HG03457 (cell line): ENCODE results near the gene COL6A1.

Source experiments
- ATAC-seq: cut with Tn5 transposase; IDR thresholded peaks from one replicate; pipeline ENCODE4 v1.9.1; 2021; ENCODE audit warnings: moderate number of reproducible peaks; ENCODE audit not compliant: unreplicated experiment

The COL6A1 gene

GRCh38 chr21:45980697-45981096, 873 bp upstream of the COL6A1 start:
- ATAC-seq, result no peak

GRCh38 chr21:45982092-45982757, 655 bp downstream of the COL6A1 start:
- ATAC-seq, result no peak

GRCh38 chr21:45982758-45983648, 1.4 kb downstream of the COL6A1 start:
- ATAC-seq, result no peak

GRCh38 chr21:45983649-45983965, 2.0 kb downstream of the COL6A1 start:
- ATAC-seq, result no peak

- ATAC-seq, result no peak
Observed at GRCh38 chr21:45983981-45984551, 2.5 kb downstream of the COL6A1 start.

GRCh38 chr21:45984584-45985095, 3.1 kb downstream of the COL6A1 start:
- ATAC-seq, result no peak

GRCh38 chr21:45985471-45986315, 4.1 kb downstream of the COL6A1 start:
- ATAC-seq, result no peak

GRCh38 chr21:45986316-45987051, 4.9 kb downstream of the COL6A1 start:
- no peak for ATAC-seq

GRCh38 chr21:45987121-45987711, 5.6 kb downstream of the COL6A1 start:
- no peak for ATAC-seq

- ATAC-seq, result no peak
Observed at GRCh38 chr21:45988366-45989347, 7.1 kb downstream of the COL6A1 start.

- ATAC-seq, result no peak
Observed at GRCh38 chr21:45989355-45990048, 7.9 kb downstream of the COL6A1 start.

GRCh38 chr21:45990049-45990711, 8.6 kb downstream of the COL6A1 start:
- no peak for ATAC-seq

- no peak for ATAC-seq
Observed at GRCh38 chr21:45990741-45991605, 9.4 kb downstream of the COL6A1 start.

GRCh38 chr21:45991606-45992300, 10.2 kb downstream of the COL6A1 start:
- no peak for ATAC-seq

- ATAC-seq, result no peak
Observed at GRCh38 chr21:45992301-45993209, 11.0 kb downstream of the COL6A1 start.
